Femur (tissue), 1 donor: ENCODE data around the gene LCE1F.

ENCODE experiments used
- DNase-seq: peaks from one replicate; pipeline ENCODE4 v3.0.0-alpha.2; 2017

Gene LCE1F

DNA sequence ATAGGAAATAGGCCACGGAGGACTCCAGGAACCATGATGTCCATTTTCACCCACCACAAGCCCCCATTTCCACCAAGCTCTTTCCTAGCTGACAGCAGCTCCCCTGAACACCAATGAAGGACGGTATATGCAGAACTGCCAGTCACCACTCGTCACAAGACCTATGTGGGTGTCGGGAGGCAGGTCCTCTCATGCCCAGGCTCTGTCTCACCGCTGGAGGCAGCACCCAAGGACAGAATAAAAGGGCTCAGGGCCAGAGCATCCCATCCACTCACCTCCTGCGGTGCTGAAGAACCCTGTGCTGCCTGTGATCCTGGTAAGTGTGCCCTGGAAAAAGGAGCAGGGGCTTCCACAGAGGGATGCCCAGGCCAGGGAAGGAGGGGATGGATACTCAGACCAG is at the start of gene LCE1F:
TSS of gene LCE1F (plus strand) at position 266 of the 400 bp plus-strand sequence. CDS start 1,232 bp downstream, outside the sequence.
- DNase-seq: no peak

DNA sequence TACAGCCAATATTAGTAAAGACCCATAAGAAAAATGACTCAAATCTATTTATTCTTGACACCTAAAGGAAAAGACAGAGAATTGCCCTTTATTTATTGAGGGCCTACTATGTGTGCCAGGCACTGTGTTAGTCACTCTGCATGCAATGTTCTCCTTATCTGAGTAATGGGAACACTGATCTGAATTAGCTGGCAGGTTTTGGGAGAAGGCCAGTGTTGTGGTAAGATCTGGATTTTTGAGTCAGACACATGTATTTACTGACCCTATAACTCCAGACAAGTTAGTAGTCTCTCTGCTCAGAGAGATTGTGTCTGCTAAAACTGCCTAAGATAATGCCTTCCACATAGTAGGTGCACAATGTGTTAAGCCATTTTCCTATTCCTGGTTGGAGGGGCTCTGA is 49.7 kb upstream of the LCE1F start:
- DNase-seq: no peak

GRCh38 chr1:152728986-152729385 is 46.0 kb upstream of the LCE1F start:
- no peak for DNase-seq

GRCh38 chr1:152735648-152736047 is 39.3 kb upstream of the LCE1F start:
- no peak for DNase-seq

- no peak for DNase-seq
These were observed 36.9 kb upstream of the LCE1F start for GRCh38 chr1:152737997-152738396.

GRCh38 chr1:152739841-152740240 is 35.1 kb upstream of the LCE1F start:
- no peak for DNase-seq

DNA sequence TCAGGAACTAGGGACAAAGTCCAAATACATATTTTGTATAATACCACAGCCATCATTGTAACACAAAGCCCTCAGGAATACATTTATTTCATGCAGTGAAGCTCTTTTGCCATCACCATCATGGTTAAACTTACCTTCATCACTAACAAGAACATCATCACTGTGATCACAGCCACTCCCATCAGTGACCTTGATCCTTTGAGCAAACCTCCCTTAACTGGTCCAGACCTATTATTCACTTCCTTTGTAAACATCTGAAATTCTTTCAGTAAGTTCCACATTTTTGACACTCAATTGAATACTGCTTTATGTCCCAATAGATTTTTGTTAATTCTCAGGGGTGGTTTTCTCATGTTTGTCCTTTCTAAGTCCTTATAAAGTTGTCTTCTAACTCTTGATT is 33.3 kb upstream of the LCE1F start:
- no peak for DNase-seq

DNA sequence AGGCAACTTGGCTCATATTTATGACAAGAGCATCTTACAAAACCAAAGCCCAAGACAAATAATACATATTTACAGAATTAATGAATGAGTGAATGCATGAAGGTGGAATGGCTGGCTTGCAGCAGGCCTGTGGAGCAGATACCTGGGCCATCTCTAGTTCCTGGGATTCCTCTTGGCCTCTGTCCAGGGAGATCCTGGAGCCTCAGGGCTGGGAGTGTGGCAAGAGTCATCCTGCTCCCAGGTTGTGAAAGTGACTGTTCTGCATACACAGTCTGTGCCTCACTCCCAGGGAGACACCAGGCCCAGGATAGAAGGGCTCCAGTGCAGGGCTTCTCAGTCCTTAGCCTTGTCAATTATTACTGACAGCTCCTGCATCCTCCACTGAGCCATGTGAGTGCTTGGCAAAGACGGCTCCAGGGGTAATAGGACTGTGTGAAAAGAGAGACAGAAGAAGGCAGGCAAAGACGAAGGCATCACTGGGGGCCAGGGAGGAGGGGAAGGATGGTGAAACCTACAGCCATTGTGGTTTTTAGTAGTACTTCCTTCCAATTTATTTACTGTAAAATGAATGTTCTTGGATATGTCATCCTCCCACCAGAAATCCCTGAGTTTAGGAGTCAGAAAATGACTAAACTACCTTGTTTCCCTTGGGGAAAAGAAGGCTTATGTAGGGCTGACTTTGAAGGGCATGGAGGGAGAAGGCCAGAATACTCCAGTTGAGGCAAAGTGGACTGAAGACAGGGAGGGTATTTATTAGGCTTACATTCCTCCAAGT is 31.4 kb upstream of the LCE1F start:
- DNase-seq: no peak

DNA sequence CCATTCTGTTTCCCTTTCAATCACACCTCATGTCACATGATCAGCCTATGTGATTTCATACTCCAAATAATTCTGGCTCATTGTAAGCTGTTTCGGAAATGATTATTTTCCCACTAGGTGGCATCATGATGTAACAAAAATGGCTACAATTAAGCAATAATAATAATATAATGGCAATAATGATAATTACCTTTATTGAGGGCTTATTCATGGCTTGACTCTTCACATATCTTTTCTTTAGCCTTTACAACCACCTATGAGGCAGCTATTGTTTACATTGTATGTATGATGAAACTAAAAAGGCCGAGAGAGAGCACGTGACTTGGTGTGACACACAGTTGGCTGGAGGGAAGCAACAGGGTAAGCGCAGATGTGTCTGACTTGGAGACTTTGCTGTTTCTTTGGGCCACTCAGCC is 29.6 kb upstream of the LCE1F start:
- DNase-seq: no peak

DNA sequence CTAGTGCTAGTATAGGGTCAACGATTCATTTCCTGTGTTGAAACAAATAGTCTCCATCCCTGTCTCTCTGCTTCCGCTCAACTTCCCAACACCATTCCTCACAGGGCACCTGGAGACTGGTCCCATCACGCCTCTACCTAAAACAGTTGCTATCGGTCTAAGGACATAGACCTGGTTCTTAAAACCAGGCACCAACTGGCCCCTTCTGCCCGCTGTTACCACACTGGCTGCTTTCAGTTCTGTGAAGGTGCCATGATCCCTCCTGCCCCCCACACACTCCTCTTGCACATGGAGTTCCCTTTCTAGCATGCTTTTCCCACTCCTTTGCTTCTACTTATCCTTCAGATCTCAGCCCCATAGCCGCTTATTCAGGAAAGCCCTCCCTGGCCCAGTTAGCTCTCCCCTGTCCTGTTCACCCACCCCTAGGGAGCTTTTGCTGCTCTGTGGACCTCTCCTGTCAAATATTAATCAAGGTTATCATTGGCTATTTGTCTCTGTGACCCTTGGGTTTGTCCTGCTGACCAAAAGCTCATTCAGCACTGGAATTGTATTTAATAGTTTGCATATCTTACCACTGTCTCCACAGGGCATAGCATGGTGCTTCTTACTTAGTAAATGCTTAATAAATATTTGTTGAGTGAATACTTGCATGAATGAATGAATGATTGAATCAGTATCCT is 29.0 kb upstream of the LCE1F start:
- DNase-seq: no peak

DNA sequence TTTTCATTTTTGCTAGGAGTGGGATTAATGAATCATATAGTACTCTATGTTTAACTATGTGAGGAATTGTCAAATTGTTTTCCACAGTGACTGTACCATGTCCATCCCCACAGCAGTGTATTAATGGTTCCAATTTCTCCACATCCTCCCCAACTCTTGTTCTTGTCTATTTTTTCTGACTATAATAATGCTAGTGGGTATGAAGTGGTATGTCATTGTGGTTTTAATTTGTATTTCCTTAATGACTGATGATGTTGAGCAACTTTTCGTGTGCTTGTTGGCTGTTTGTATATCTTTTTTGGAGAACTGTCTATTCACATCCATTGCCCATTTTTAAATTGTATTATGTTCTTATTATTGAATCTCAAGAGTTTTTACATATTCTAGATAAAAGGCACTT is 27.1 kb upstream of the LCE1F start:
- no peak for DNase-seq

DNA sequence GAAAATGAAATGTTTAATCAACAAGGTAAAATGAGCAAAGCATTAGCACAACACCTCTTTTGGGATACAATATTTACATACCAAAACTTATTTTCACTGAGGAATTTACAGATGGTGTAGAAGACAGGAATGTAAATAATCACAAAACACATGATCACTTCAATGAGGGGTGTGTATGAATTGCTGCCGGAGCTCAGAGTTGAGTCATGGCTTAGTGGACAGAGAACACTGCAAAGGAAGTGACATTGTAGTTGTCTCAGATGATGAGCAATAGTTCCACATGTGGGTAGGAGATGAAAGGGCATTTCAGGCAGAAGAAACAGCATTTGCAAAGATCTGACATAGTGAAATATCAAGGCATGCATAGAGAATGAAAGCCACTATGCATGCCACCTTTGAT is 22.7 kb upstream of the LCE1F start:
- DNase-seq: no peak

DNA sequence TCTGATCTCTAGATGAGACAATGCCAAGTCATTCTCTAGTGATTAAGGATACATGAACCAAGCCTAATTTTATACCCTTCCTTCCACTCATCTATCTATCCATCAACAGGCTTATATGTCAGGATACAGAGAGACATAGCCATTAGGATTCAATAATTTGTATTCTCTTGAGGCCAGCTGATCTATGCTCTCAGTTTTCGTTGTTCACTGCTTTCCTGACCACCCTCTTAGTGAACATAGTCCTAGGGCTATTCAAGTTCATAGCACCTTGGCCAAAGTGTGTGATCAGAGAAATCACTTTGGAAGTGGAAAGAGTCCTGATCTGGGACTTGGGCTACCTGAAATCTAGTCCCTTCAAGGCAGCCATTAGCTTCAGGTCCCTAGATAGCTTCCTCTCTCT is 21.4 kb upstream of the LCE1F start:
- no peak for DNase-seq

DNA sequence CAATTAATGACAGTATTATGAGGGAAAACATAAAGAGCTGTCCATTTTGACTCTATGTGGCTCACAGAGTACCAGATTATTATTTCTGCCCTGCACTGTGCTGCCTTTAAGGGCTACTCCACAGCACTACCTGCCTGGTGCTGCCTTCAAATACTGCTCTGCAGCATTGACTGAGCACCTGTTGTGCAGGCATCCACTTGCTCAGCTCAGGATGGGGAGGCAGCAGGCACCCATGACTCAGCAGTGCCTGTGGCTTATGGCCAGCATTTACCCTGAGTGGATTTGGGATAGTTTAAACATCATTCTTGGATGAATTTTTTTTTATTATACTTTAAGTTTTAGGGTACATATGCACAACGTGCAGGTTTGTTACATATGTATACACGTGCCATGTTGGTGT is 18.1 kb upstream of the LCE1F start:
- no peak for DNase-seq

DNA sequence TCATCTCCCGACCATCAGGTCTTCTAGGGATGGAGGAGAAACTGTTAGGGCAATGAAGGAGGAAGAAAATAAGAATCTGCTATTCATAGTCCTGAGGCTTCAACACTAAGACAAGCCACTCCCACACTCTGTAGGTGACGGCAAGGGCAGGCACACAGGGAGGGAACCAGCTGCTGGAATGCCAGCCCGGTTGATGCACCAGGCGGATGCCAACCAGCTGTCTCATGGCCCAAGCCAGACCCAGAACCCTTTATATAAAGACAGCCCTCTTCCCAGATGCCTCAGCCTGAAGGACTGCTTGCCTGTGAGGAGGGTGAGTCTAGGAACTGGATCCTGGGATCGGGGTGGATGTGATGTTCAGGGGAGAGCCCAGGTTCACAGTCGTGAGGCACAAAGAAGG is 17.2 kb upstream of the LCE1F start, which contains the start of gene KPRP:
TSS of gene KPRP (plus strand) at position 279 of the 400 bp plus-strand sequence. CDS start 1,564 bp downstream, outside the sequence.
- no peak for DNase-seq

- DNase-seq: no peak
These were observed 16.3 kb upstream of the LCE1F start for GRCh38 chr1:152758636-152759035.

DNA sequence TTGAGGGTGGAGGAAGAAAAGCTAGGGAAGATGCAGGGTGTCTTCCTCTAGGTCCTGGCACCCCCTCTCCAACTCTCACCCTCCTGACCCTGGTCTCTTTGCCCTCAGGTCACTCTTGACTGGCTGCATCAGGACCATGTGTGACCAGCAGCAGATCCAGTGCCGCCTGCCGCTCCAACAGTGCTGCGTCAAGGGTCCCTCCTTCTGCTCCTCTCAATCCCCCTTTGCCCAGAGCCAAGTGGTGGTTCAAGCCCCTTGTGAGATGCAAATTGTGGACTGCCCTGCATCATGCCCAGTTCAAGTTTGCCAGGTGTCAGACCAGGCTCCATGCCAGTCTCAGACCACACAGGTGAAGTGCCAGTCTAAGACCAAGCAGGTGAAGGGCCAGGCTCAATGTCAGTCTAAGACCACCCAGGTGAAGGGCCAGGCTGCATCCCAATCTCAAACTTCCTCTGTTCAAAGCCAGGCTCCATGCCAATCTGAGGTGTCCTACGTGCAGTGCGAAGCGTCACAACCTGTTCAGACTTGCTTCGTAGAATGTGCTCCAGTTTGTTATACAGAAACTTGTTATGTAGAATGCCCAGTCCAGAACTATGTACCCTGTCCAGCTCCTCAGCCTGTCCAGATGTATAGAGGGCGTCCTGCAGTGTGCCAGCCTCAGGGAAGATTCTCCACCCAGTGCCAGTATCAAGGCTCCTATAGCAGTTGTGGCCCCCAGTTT is 15.3 kb upstream of the LCE1F start:
- DNase-seq: no peak

GRCh38 chr1:152760551-152761190 is 14.3 kb upstream of the LCE1F start:
- DNase-seq: no peak

GRCh38 chr1:152761609-152762213 is 13.2 kb upstream of the LCE1F start:
- no peak for DNase-seq

- no peak for DNase-seq
These were observed 6.0 kb upstream of the LCE1F start for GRCh38 chr1:152768847-152769533.

DNA sequence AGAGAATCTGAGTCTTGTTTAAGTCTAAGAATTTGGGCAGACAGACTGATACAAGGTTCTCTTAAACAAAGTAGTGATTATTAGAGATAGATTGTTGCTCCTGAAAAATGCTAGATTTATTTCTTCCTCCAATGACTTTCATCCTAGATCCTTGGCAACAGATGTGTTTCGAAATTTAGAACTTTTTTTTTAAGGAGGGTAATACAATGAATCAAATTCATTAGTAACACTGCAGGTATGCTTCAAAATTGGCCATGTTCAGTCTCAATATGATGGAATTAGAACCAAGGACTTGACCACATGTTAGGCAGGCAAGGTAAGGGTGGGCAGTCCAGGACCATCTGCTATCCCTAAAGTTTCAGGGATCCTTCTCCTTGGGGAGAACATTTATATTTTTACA is 4.5 kb upstream of the LCE1F start:
- no peak for DNase-seq

- DNase-seq: no peak
These were observed 1.4 kb downstream of the LCE1F start for GRCh38 chr1:152776361-152776760.
